Prostate gland (tissue), 2 donors: ENCODE data around the gene SLC39A11. TPM values are rescaled to one million over a fixed set of nuclear protein-coding genes. Genes with fewer than 3 reads are reported as not detected.

Experiments used
- DNase-seq: peaks from one replicate; pipeline ENCODE4 v3.0.0-alpha.2; 2019; ENCODE audit warnings: low spot score
- H3K27ac ChIP-seq, 2 donors: fragments of 200-600 bp; sonication (generic); 2 replicates each; pipeline ENCODE4 v1.5.1; 2017 to 2019
- H3K27me3 ChIP-seq: fragments of 200-600 bp; sonication (generic); replicated peaks from 2 replicates; pipeline ENCODE4 v1.5.1; 2019; ENCODE audit not compliant: insufficient read depth
- H3K36me3 ChIP-seq, 2 donors: fragments of 200-600 bp; sonication (generic); 1 replicate in 1 of 2; 2 replicates in 1 of 2; pipeline versions ENCODE4 v1.5.1 to v1.8.1; 2017 to 2019
- H3K4me1 ChIP-seq: fragments of 200-600 bp; sonication (generic); replicated peaks from 2 replicates; pipeline ENCODE4 v1.5.1; 2019
- H3K4me3 ChIP-seq, 2 donors: fragments of 200-600 bp; sonication (generic); 2 replicates each; pipeline ENCODE4 v1.5.1; 2017 to 2019
- H3K9me3 ChIP-seq: fragments of 200-600 bp; sonication (generic); 2 replicates; pipeline ENCODE4 v1.5.1; 2017
- POLR2A ChIP-seq: fragments of 450-650 bp; IDR thresholded peaks from one replicate; pipeline ENCODE4 v1.6.1; 2016; ENCODE audit warnings: antibody characterized with exemption, mild to moderate bottlenecking
- POLR2AphosphoS5 ChIP-seq: sonication (generic); formaldehyde crosslinking; IDR thresholded peaks from one replicate; pipeline ENCODE4 v1.6.1; 2017; ENCODE audit warnings: antibody characterized with exemption
- WGBS: methylation state at CpG from one replicate; pipeline ENCODE4 v1.1.5; 2018; 5-methylcytosine and 5-hydroxymethylcytosine counted together
- intact Hi-C: fragments of 100-400 bp; cut with DNase I; formaldehyde crosslinking; loops from one replicate; pipeline ENCODE4 v1.14.2; 2022
- total RNA-seq, 2 donors: library from RNA; depleted of rRNA; stranded (reverse); fragments of >200 nt; gene quantifications; one replicate each; pipeline ENCODE4 v1.1.0, GENCODE V29; 2016
- TF ChIP-seq, protein P1 (sequence below), 4 experiments: fragments of 200-600 bp in 2 of 4; fragments of 450-650 bp in 2 of 4; sonication (generic) in 2 of 4; IDR thresholded peaks; 1 replicate in 3 of 4; 2 replicates in 1 of 4; pipeline ENCODE4 v1.5.1; 2016 to 2019; ENCODE audit warnings: antibody characterized with exemption in 4 of 4, mild to moderate bottlenecking in 2 of 4, moderate library complexity in 2 of 4

SLC39A11 gene
- total RNA-seq, 2 donors from 2014 or later = 15.1 to 29.7 TPM

DNA sequence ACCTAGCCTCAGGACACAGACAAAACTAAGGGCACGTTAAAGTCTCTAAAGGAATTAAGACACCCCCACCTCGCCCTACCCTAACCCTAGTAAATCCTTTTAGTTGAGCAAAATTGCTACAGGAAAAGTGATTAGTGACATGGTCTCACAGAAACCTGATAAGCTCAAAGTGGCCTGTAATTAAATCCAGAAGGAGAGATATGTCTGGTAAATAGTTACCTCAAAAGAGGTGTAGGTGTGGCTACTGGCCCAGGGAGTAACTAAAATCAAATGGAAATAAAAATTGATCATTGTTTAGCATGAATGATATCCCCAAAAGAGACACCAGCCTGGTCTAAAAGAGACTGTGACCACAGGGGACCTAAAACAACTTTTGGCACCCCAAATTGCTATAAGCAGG is 168.3 kb downstream of the SLC39A11 start:
- Histone ChIP-seq H3K4me1 (no peaks in the 10 kb centered on the region), H3K9me3 (no peaks in the 10 kb centered on the region), H3K36me3 (no peaks in the 10 kb centered on the region), H3K27ac (no peak overlapping the region), H3K4me3 (no peak overlapping the region), H3K27me3 (no peaks in the 10 kb centered on the region)
- intact Hi-C loops = no loop called here
- TF ChIP-seq, protein P1, sequence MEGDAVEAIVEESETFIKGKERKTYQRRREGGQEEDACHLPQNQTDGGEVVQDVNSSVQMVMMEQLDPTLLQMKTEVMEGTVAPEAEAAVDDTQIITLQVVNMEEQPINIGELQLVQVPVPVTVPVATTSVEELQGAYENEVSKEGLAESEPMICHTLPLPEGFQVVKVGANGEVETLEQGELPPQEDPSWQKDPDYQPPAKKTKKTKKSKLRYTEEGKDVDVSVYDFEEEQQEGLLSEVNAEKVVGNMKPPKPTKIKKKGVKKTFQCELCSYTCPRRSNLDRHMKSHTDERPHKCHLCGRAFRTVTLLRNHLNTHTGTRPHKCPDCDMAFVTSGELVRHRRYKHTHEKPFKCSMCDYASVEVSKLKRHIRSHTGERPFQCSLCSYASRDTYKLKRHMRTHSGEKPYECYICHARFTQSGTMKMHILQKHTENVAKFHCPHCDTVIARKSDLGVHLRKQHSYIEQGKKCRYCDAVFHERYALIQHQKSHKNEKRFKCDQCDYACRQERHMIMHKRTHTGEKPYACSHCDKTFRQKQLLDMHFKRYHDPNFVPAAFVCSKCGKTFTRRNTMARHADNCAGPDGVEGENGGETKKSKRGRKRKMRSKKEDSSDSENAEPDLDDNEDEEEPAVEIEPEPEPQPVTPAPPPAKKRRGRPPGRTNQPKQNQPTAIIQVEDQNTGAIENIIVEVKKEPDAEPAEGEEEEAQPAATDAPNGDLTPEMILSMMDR (IDR thresholded peaks at IDR 0.05) = no peak
- TF ChIP-seq POLR2AphosphoS5 (no peak), POLR2A (no peak)
- WGBS = 80% methylated on average over 2 of the region's 2 CpGs
- DNase-seq = no peak

DNA sequence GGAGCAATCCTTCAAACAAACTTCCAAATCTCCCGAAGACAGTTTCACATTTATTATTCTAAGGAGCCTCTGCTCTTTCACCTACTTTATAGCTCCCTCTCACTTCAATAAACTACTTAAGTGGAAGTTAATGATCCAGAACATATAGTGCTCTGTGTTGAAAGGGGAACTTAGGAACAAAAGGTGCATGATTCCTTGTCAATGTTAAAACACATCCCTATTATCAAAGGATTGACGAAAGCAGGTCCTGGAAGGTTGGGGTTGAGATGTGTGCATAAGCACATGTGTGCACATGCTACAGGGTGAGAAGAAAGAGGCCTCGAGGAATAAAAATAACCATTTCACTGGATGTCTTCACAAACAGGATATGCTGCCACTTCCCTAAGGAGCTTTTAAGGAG is 170.3 kb downstream of the SLC39A11 start:
- intact Hi-C loops = no loop called here
- H3K4me3 ChIP-seq = no peak overlapping the region
- H3K27ac ChIP-seq = no peak overlapping the region
- no peaks in the 10 kb centered on the region for H3K9me3 ChIP-seq
- DNase-seq = no peak
- no peaks in the 10 kb centered on the region for H3K4me1 ChIP-seq
- WGBS = 36% methylated on average over 3 of the region's 3 CpGs
- no peaks in the 10 kb centered on the region for H3K27me3 ChIP-seq
- no peaks in the 10 kb centered on the region for H3K36me3 ChIP-seq
- no peak for TF ChIP-seq POLR2A
- no peak for TF ChIP-seq POLR2AphosphoS5
- TF ChIP-seq, protein P1 (IDR thresholded peaks at IDR 0.05) = no peak

DNA sequence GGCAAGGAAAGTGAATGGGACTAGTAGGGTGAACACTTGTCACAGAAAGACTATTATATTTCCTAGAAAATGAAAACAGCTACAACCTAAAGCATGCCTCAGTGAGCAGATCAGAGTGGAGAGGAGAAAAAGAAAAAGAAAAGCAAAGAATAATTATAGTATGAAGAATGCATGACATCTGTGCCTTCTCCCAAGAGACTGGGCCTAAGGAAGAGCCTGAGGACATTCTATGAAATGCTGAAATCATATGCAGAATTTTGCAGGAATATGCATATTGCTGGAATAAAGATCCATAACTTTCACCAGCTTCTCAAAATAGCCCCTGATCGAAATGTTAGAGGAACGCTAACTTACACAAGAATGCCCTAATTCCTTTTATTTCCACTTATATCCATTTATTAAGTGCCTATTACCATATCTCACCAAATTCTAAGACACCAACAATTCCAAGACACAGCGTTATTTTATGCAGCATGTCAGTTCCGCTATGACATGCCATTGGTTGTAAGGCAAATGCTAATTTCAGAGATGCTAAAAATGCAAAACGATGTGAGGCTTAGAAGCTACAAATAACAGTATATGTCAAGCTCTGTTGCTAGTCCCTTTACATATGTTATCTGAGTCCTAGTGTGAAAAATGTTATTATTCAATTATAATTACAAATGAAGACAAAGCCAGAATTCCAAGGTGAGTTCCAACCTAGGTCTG is 171.0 kb downstream of the SLC39A11 start:
- no peaks in the 10 kb centered on the region for H3K4me1 ChIP-seq
- TF ChIP-seq, protein P1 (IDR thresholded peaks at IDR 0.05) = no peak
- TF ChIP-seq POLR2A (no peak), POLR2AphosphoS5 (no peak)
- WGBS = 93% methylated on average over 5 of the region's 5 CpGs
- no peak overlapping the region for H3K4me3 ChIP-seq
- DNase-seq = no peak
- intact Hi-C loops = no loop called here
- H3K36me3 ChIP-seq = no peaks in the 10 kb centered on the region
- no peaks in the 10 kb centered on the region for H3K9me3 ChIP-seq
- H3K27ac ChIP-seq = no peak overlapping the region
- H3K27me3 ChIP-seq = no peaks in the 10 kb centered on the region

DNA sequence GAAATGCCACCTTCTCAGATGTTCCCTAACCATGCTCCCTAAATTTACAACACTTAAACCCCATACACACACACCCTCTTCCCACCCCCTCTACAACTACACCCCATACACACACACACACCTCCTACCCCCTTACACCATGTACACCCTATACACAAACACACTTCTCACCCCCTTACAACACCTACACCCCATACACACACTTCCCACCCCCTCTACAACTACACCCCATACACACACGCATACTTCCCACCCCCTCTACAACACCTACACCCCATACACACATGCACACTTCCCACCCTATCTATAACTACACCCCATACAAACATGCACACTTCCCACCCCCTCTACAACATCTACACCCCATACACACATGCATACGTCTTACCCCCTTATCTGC is 172.0 kb downstream of the SLC39A11 start:
- no peaks in the 10 kb centered on the region for H3K36me3 ChIP-seq
- no peak for TF ChIP-seq POLR2AphosphoS5
- H3K4me1 ChIP-seq = no peaks in the 10 kb centered on the region
- DNase-seq = no peak
- H3K27ac ChIP-seq = no peak overlapping the region
- H3K9me3 ChIP-seq = no peaks in the 10 kb centered on the region
- intact Hi-C loops = no loop called here
- no peaks in the 10 kb centered on the region for H3K27me3 ChIP-seq
- no peak overlapping the region for H3K4me3 ChIP-seq
- 96% methylated on average over 2 of the region's 2 CpGs for WGBS

DNA sequence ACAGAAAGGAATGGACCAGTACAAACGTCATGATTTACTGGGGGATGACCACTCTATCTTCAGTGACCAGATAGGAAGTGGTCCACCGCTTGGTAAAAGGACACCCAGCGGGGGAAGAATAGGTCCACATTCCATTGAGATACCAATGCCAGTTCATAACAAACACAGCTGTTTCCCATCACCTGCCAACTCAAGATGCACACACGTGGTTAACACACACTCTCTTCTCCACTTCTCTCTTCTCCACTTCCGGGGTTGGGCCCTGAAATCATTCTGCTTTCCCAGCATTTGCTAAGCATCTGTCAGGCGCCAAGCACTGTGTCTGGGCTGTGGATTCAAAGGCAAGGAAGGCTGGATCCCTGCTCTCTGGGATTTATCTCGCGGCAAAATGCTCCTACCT is 175.5 kb downstream of the SLC39A11 start:
- H3K36me3 ChIP-seq = no peaks in the 10 kb centered on the region
- DNase-seq = no peak
- 94% methylated on average over 8 of the region's 8 CpGs for WGBS
- TF ChIP-seq, protein P1 (IDR thresholded peaks at IDR 0.05) = no peak
- TF ChIP-seq POLR2A (no peak), POLR2AphosphoS5 (no peak)
- no peak overlapping the region for H3K27ac ChIP-seq
- H3K4me1 ChIP-seq = no peaks in the 10 kb centered on the region
- H3K27me3 ChIP-seq = no peaks in the 10 kb centered on the region
- no peak overlapping the region for H3K4me3 ChIP-seq
- intact Hi-C loops = no loop called here
- H3K9me3 ChIP-seq = no peaks in the 10 kb centered on the region
